Astrocyte (in vitro differentiated cells and primary cell): Measurements from ENCODE around the gene CNTROB. TPM values are rescaled to one million over a fixed set of nuclear protein-coding genes. Genes with fewer than 3 reads are reported as not detected.

Experiments
- DNase-seq: peaks from one replicate; pipeline ENCODE4 v3.0.0-alpha.2; 2010; ENCODE audit warnings: low read depth
- FAIRE-seq: peaks from 2 replicates; lab custom pipeline; 2011; peaks lifted over from hg19 to GRCh38; lab: Jason Lieb, UNC
- H2AFZ ChIP-seq: 2 replicates; pipeline ENCODE4 v1.6.0; 2012; ENCODE audit warnings: low read depth, low read length, inconsistent platforms
- H3K27ac ChIP-seq: 2 replicates; pipeline ENCODE4 v1.5.1; 2011; ENCODE audit warnings: low read depth, low read length, inconsistent platforms
- H3K27me3 ChIP-seq: 2 replicates; pipeline ENCODE4 v1.6.0; 2011; ENCODE audit warnings: low read length, inconsistent platforms; ENCODE audit not compliant: insufficient read depth
- H3K36me3 ChIP-seq: 2 replicates; pipeline ENCODE4 v1.5.1; 2011; ENCODE audit warnings: low read length, inconsistent platforms; ENCODE audit not compliant: insufficient read depth
- H3K4me1 ChIP-seq: 2 replicates; pipeline ENCODE4 v1.5.1; 2011; ENCODE audit warnings: low read length, inconsistent platforms; ENCODE audit not compliant: insufficient read depth
- H3K4me2 ChIP-seq: 2 replicates; pipeline ENCODE4 v1.6.0; 2012; ENCODE audit warnings: low read length, inconsistent platforms
- H3K4me3 ChIP-seq: 2 replicates; pipeline ENCODE4 v1.5.1; 2011; ENCODE audit warnings: low read depth, mild to moderate bottlenecking, low read length, inconsistent platforms; ENCODE audit not compliant: insufficient read depth
- H3K79me2 ChIP-seq: 2 replicates; pipeline ENCODE4 v1.6.0; 2012; ENCODE audit warnings: mild to moderate bottlenecking, low read length, inconsistent platforms; ENCODE audit not compliant: insufficient read depth
- H3K9ac ChIP-seq: 2 replicates; pipeline ENCODE4 v1.6.0; 2012; ENCODE audit warnings: mild to moderate bottlenecking, low read length, inconsistent platforms
- H3K9me3 ChIP-seq: 2 replicates; pipeline ENCODE4 v1.5.1; 2012; ENCODE audit warnings: low read depth, mild to moderate bottlenecking, low read length, inconsistent platforms; ENCODE audit not compliant: insufficient read depth
- H4K20me1 ChIP-seq: 2 replicates; pipeline ENCODE4 v1.6.0; 2012; ENCODE audit warnings: low read length, inconsistent platforms; ENCODE audit not compliant: insufficient read depth
- H3K27ac Mint-ChIP-seq: one replicate; pipeline ENCODE4 v1.8.0; 2021; ENCODE audit warnings: mild to moderate bottlenecking, mixed read lengths; ENCODE audit not compliant: unreplicated experiment
- H3K27me3 Mint-ChIP-seq: one replicate; pipeline ENCODE4 v1.8.0; 2021; ENCODE audit warnings: low read depth, mixed read lengths; ENCODE audit not compliant: unreplicated experiment
- H3K36me3 Mint-ChIP-seq: one replicate; pipeline ENCODE4 v1.8.0; 2021; ENCODE audit warnings: low read depth, mixed read lengths; ENCODE audit not compliant: unreplicated experiment
- H3K4me1 Mint-ChIP-seq: one replicate; pipeline ENCODE4 v1.8.0; 2021; ENCODE audit warnings: low read depth, mixed read lengths; ENCODE audit not compliant: unreplicated experiment
- H3K4me3 Mint-ChIP-seq: one replicate; pipeline ENCODE4 v1.8.0; 2021; ENCODE audit warnings: mild to moderate bottlenecking, moderate library complexity, mixed read lengths; ENCODE audit not compliant: unreplicated experiment
- H3K9me3 Mint-ChIP-seq: one replicate; pipeline ENCODE4 v1.8.0; 2021; ENCODE audit warnings: mild to moderate bottlenecking, mixed read lengths; ENCODE audit not compliant: unreplicated experiment
- EZH2 ChIP-seq: IDR thresholded peaks from 2 replicates; pipeline ENCODE4 v1.6.1; 2012; ENCODE audit warnings: mild to moderate bottlenecking, low read length, inconsistent platforms; ENCODE audit not compliant: insufficient read depth
- total RNA-seq: library from RNA; stranded (reverse); gene quantifications from 2 replicates; pipeline ENCODE4 v1.2.1, GENCODE V29; 2021
- TF ChIP-seq, protein P1 (sequence below): IDR thresholded peaks from 2 replicates; pipeline ENCODE4 v1.5.1; 2011; ENCODE audit warnings: low read depth, mild to moderate bottlenecking, inconsistent platforms, low read length, moderate library complexity; ENCODE audit not compliant: insufficient read depth

Gene CNTROB
- total RNA-seq, 1 donor from 2014 or later: 25.3 TPM

DNA sequence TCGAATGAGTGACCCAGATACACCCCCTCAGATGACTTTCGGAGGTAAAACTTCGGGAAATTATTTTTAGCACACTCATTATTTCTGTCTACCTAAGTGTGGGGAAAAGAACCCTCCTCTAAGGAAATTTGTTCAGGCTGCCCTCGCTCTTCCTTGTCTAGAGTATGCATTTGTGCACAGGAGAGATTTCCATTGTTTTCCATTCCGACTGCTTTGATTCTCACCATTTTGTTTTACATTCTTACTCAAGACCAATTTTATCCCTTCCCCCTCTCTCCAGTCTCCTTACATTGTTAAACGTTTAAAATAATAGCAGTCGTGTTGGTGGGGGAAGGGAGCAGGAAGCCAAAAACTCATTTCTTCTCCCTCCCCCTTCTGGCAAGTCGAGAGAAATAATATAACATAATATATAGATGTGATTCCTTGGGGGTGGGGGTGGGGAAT is 44.9 kb upstream of the CNTROB start:
- Histone ChIP-seq H3K9me3 (no peaks in the 10 kb centered on the region), H3K36me3 (peaks cover 5% of the 10 kb centered on the region), H4K20me1 (peaks cover 33% of the 10 kb centered on the region), H3K4me1 (peaks cover 35% of the 10 kb centered on the region), H3K9ac (peak overlapping the region; percentile 87), H3K4me3 (peak overlapping the region; percentile 71), H3K79me2 (peaks cover 39% of the 10 kb centered on the region), H3K27me3 (no peaks in the 10 kb centered on the region), H3K27ac (peak overlapping the region; percentile 84), H2AFZ (peak overlapping the region; percentile 18), H3K4me2 (peak overlapping the region; percentile 96)
- Mint-ChIP-seq H3K9me3 (no peaks in the 10 kb centered on the region), H3K4me3 (no peak overlapping the region), H3K4me1 (no peaks in the 10 kb centered on the region), H3K27me3 (no peaks in the 10 kb centered on the region), H3K36me3 (peaks cover 15% of the 10 kb centered on the region), H3K27ac (no peak overlapping the region)
- FAIRE-seq (peak; percentile 9), DNase-seq (no peak)
- TF ChIP-seq EZH2: no peak
- TF ChIP-seq, protein P1, sequence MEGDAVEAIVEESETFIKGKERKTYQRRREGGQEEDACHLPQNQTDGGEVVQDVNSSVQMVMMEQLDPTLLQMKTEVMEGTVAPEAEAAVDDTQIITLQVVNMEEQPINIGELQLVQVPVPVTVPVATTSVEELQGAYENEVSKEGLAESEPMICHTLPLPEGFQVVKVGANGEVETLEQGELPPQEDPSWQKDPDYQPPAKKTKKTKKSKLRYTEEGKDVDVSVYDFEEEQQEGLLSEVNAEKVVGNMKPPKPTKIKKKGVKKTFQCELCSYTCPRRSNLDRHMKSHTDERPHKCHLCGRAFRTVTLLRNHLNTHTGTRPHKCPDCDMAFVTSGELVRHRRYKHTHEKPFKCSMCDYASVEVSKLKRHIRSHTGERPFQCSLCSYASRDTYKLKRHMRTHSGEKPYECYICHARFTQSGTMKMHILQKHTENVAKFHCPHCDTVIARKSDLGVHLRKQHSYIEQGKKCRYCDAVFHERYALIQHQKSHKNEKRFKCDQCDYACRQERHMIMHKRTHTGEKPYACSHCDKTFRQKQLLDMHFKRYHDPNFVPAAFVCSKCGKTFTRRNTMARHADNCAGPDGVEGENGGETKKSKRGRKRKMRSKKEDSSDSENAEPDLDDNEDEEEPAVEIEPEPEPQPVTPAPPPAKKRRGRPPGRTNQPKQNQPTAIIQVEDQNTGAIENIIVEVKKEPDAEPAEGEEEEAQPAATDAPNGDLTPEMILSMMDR: no peak

DNA sequence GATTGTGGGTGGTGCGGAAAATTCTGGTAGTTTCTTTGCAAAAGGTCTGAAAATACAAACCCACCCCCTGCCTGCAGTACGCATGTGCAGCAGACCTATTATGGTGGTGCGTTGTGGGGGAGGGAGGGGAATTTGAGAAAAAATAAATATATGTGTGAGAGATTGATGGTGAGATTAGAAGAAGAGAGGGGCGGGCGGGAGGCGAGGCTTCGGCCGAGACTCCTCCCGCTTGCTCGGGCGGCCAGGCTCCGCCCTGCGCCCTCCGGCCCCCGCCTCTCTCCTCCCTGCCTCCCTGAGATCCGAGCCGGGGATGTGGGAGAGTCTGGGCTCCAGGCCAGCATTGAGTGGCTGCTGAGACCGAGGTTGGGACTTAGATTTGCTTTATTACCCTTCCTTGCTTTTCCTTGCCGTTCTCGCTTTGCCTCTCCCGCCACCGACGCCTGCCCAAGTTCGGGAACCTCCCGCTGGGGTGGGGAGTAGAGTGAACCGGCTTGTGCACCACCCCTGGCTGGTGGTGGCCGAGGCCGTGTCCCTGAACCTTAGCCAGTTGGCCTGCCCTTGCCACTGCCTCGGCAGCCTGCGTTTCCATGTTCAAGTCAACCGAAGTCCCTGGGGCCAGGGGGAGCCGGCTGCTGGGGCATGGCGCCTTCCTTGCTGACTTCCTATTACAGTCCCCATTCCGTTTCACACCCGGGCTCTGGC is 44.4 kb upstream of the CNTROB start:
- Mint-ChIP-seq H3K27me3 (no peaks in the 10 kb centered on the region), H3K36me3 (peaks cover 16% of the 10 kb centered on the region), H3K27ac (no peak overlapping the region), H3K9me3 (no peaks in the 10 kb centered on the region), H3K4me3 (no peak overlapping the region), H3K4me1 (no peaks in the 10 kb centered on the region)
- Histone ChIP-seq H3K27ac (peak overlapping the region; percentile 84), H3K9ac (peak overlapping the region; percentile 80), H4K20me1 (peaks cover 33% of the 10 kb centered on the region), H3K4me1 (peaks cover 35% of the 10 kb centered on the region), H3K9me3 (no peaks in the 10 kb centered on the region), H3K4me3 (peak overlapping the region; percentile 71), H3K27me3 (no peaks in the 10 kb centered on the region), H3K36me3 (peaks cover 7% of the 10 kb centered on the region), H3K79me2 (peaks cover 38% of the 10 kb centered on the region), H2AFZ (peak overlapping the region; percentile 51), H3K4me2 (peak overlapping the region; percentile 96)
- DNase-seq (peak; percentile 91), FAIRE-seq (peak; percentile 92)
- TF ChIP-seq EZH2: no peak
- TF ChIP-seq, protein P1: no peak
